Effector memory CD4-positive, alpha-beta T cell (primary cell): ENCODE measurements around the gene FAM81B.
"Not testable (repeated sequence)": the region's sequence is repeated elsewhere in the genome, so short reads cannot be mapped to it uniquely, and the experiment has no call there.

Experiments
- DNase-seq, 3 donors: peaks; one replicate each; pipeline ENCODE4 v3.0.0-alpha.2; 2020
- H3K27ac ChIP-seq: 2 replicates; pipeline ENCODE4 v1.7.0; 2013; ENCODE audit warnings: mild to moderate bottlenecking, low read length, moderate library complexity; ENCODE audit not compliant: insufficient read depth, poor library complexity, severe bottlenecking
- H3K27me3 ChIP-seq: replicated peaks from 2 replicates; pipeline ENCODE4 v1.7.0; 2013; ENCODE audit warnings: mild to moderate bottlenecking, low read length; ENCODE audit not compliant: insufficient read depth, control insufficient read depth, poor library complexity, severe bottlenecking
- H3K36me3 ChIP-seq: 2 replicates; pipeline ENCODE4 v1.7.0; 2013; ENCODE audit warnings: mild to moderate bottlenecking, low read length, moderate library complexity; ENCODE audit not compliant: control insufficient read depth, insufficient read depth
- H3K4me1 ChIP-seq: 2 replicates; pipeline ENCODE4 v1.7.0; 2013; ENCODE audit warnings: low read length, mild to moderate bottlenecking; ENCODE audit not compliant: control insufficient read depth, insufficient read depth, poor library complexity, severe bottlenecking
- H3K4me3 ChIP-seq: 2 replicates; pipeline ENCODE4 v1.7.0; 2013; ENCODE audit warnings: low read length, low read depth, mild to moderate bottlenecking; ENCODE audit not compliant: insufficient read depth, poor library complexity, severe bottlenecking
- H3K9me3 ChIP-seq: 2 replicates; pipeline ENCODE4 v1.7.0; 2013; ENCODE audit warnings: mild to moderate bottlenecking, low read length, moderate library complexity; ENCODE audit not compliant: control insufficient read depth
- total RNA-seq, 3 donors: gene quantifications; one replicate each; lab custom pipeline; 2026; lab: John Stamatoyannopoulos, UW

FAM81B gene
- total RNA-seq = 0 reads per million in 3 donors

GRCh38 chr5:95390812-95391492 is at the start of gene FAM81B:
Gene FAM81B, plus strand, starts transcription at chr5:95391366. Its CDS starts 24 bp downstream, at chr5:95391390.
- H3K36me3 ChIP-seq = no peaks in the 10 kb centered on the region
- H3K27me3 ChIP-seq = no peaks in the 10 kb centered on the region
- DNase-seq = no peak
- no peaks in the 10 kb centered on the region for H3K4me1 ChIP-seq
- H3K27ac ChIP-seq = no peak within 1 kb of the TSS
- H3K9me3 ChIP-seq = no peaks in the 10 kb centered on the region
- no peak within 1 kb of the TSS for H3K4me3 ChIP-seq

GRCh38 chr5:95341444-95341843 is 49.7 kb upstream of the FAM81B start:
- H3K27ac ChIP-seq, H3K27me3 ChIP-seq, DNase-seq, H3K4me3 ChIP-seq, H3K9me3 ChIP-seq, H3K4me1 ChIP-seq, H3K36me3 ChIP-seq: not testable (repeated sequence)

- H3K27ac ChIP-seq = no peak overlapping the region
- DNase-seq = no peak
- H3K4me1 ChIP-seq = no peaks in the 10 kb centered on the region
- H3K27me3 ChIP-seq = no peaks in the 10 kb centered on the region
- no peaks in the 10 kb centered on the region for H3K36me3 ChIP-seq
- H3K9me3 ChIP-seq = no peaks in the 10 kb centered on the region
- no peak overlapping the region for H3K4me3 ChIP-seq
Measured at GRCh38 chr5:95347506-95348120, 43.6 kb upstream of the FAM81B start.

- Histone ChIP-seq H3K4me1 (no peaks in the 10 kb centered on the region), H3K27ac (no peak overlapping the region), H3K4me3 (no peak overlapping the region), H3K36me3 (no peaks in the 10 kb centered on the region), H3K27me3 (no peaks in the 10 kb centered on the region), H3K9me3 (no peaks in the 10 kb centered on the region)
- DNase-seq = no peak
Measured at GRCh38 chr5:95350631-95351030, 40.5 kb upstream of the FAM81B start.

DNA sequence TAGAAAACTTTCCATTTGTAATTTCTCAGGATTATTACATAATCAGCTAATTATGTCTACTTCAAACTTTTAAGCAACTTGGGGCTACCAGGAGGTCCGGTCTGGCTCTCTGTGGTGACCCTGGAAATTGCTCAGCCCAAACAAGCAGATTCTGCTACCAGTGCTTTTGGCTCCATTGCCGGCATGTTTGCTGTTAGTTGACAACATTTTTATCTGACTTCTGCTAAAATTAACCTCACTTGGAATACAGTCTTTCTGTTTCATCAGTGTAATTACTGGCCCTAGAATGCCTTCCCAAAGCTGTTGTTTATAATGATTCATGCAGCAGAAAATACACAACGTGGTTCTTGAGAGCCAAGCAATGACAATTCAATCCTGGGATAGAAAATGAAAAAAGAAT is 38.5 kb upstream of the FAM81B start:
- H3K27me3 ChIP-seq = no peaks in the 10 kb centered on the region
- no peak for DNase-seq

DNA sequence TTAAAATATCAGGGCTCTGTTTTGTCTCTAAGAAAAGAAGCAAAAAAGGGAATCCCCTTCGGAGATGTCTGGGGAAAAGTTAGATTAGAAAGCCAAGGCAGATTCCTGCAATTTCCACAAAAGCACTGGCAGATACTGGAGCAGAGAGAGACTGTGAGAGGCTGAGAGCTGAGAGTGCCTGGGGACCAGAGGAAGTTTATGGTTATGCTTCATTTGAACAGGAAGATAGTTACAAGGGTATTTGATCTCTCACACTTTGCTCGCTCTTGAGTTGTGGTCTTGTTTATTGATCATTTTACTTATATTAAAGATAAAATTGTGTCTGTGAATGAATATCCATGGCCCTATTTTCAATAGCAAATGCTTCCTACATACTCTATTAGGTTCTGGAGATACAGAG is 32.8 kb upstream of the FAM81B start:
- no peak overlapping the region for H3K27ac ChIP-seq
- no peaks in the 10 kb centered on the region for H3K27me3 ChIP-seq
- no peak overlapping the region for H3K4me3 ChIP-seq
- no peak for DNase-seq
- no peaks in the 10 kb centered on the region for H3K4me1 ChIP-seq
- H3K9me3 ChIP-seq = no peaks in the 10 kb centered on the region
- H3K36me3 ChIP-seq = no peaks in the 10 kb centered on the region

More for the DNA sequence above, 38.5 kb upstream of the FAM81B start:
- Histone ChIP-seq H3K9me3 (no peaks in the 10 kb centered on the region), H3K4me1 (no peaks in the 10 kb centered on the region), H3K27ac (no peak overlapping the region), H3K4me3 (no peak overlapping the region), H3K36me3 (no peaks in the 10 kb centered on the region)

DNA sequence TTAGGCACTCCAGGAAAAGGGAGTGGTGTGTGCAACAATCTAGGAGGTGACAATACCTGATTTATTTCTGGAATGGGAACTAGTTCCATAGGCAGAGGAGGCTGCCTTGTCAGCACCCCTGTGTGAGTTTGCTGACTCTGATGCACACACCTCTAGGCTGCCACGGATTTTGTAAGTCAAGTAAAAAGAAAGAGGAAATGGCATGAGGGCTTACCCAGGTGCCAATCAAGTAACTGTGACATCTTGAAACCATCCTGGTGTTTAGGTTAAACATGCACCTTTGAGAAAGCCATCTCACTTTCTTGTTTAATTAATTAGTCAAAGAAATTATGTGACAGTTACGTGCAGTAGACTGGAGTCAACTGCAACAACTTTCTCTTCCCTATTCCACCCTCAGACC is 32.3 kb upstream of the FAM81B start:
- no peak overlapping the region for H3K27ac ChIP-seq
- H3K4me1 ChIP-seq = no peaks in the 10 kb centered on the region
- no peaks in the 10 kb centered on the region for H3K9me3 ChIP-seq
- no peak for DNase-seq
- no peaks in the 10 kb centered on the region for H3K27me3 ChIP-seq
- H3K4me3 ChIP-seq = no peak overlapping the region
- H3K36me3 ChIP-seq = no peaks in the 10 kb centered on the region

DNA sequence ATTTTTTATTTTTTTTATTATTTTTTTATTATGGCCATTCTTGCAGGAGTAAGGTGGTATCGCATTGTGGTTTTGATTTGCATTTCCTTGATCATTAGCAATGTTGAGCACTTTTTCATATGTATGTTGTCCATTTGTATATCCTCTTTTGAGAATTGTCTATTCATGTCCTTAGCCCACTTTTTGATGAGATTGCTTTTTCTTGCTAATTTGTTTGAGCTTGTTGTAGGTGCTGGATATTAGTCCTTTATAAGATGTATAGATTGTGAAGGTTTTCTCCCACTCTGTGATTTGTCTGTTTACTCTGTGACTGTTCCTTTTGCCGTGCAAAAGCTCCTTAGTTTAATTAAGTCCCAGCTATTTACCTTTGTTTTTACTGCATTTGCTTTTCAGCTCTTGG is 30.5 kb upstream of the FAM81B start:
- not testable (repeated sequence) for H3K27ac ChIP-seq, H3K4me1 ChIP-seq, H3K4me3 ChIP-seq, H3K9me3 ChIP-seq, DNase-seq, H3K27me3 ChIP-seq, H3K36me3 ChIP-seq

GRCh38 chr5:95365302-95366095 is 25.7 kb upstream of the FAM81B start:
- Histone ChIP-seq H3K4me3 (no peak overlapping the region), H3K27ac (no peak overlapping the region), H3K27me3 (no peaks in the 10 kb centered on the region), H3K36me3 (no peaks in the 10 kb centered on the region), H3K9me3 (no peaks in the 10 kb centered on the region), H3K4me1 (no peaks in the 10 kb centered on the region)
- no peak for DNase-seq

- no peaks in the 10 kb centered on the region for H3K27me3 ChIP-seq
- no peak for DNase-seq
- no peaks in the 10 kb centered on the region for H3K9me3 ChIP-seq
- no peak overlapping the region for H3K27ac ChIP-seq
- H3K36me3 ChIP-seq = no peaks in the 10 kb centered on the region
- no peak overlapping the region for H3K4me3 ChIP-seq
- H3K4me1 ChIP-seq = no peaks in the 10 kb centered on the region
Measured at GRCh38 chr5:95369782-95370181, 21.4 kb upstream of the FAM81B start.
